ENCODE measurements around the gene NOTCH2. TPM values are rescaled to one million over a fixed set of nuclear protein-coding genes. Genes with fewer than 3 reads are reported as not detected.
A peak's percentile ranks its signal among the peaks of the same experiment; 100 is the strongest.

Gene NOTCH2
- total RNA-seq, 1 donor: 330 TPM

DNA sequence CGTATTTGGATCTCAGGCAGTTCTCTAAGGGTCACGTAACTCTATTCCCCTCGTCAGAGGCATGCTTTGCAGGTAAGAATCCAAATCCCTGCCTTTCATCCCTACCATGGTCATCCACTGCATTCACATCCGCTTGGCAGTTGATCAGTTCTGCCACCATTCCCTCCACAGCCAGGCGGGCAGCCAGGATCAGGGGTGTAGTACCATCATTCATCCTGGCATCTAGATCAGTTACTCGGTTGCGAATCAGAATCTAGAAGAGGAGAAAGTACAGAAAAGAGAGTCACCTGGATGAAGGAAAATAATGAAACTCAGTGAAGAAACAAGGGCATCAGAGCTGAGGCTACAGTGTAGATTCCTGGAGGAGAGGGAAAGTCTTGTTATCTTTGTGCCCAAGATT, 151.2 kb downstream of the NOTCH2 start:
- Histone ChIP-seq H3K27ac (ENCODE audit: low read depth, low read length) (no peak overlapping the region), H3K4me1 (ENCODE audit: insufficient read depth, low read length) (no peaks in the 10 kb centered on the region), H3K79me2 (ENCODE audit: insufficient read depth, low read length) (peaks cover 11% of the 10 kb centered on the region), H3K4me3 (ENCODE audit: insufficient read depth, low read length) (no peak overlapping the region), H3K27me3 (ENCODE audit: insufficient read depth, low read length) (no peaks in the 10 kb centered on the region), H3K4me2 (ENCODE audit: insufficient read depth, low read length) (no peak overlapping the region), H3K36me3 (ENCODE audit: insufficient read depth, low read length) (peaks cover 98% of the 10 kb centered on the region), H3K9me3 (ENCODE audit: low read depth, low read length) (no peaks in the 10 kb centered on the region), H4K20me1 (ENCODE audit: insufficient read depth, low read length) (peaks cover 12% of the 10 kb centered on the region), H2AFZ (ENCODE audit: low read length) (no peak overlapping the region)
- TF ChIP-seq, protein P1, sequence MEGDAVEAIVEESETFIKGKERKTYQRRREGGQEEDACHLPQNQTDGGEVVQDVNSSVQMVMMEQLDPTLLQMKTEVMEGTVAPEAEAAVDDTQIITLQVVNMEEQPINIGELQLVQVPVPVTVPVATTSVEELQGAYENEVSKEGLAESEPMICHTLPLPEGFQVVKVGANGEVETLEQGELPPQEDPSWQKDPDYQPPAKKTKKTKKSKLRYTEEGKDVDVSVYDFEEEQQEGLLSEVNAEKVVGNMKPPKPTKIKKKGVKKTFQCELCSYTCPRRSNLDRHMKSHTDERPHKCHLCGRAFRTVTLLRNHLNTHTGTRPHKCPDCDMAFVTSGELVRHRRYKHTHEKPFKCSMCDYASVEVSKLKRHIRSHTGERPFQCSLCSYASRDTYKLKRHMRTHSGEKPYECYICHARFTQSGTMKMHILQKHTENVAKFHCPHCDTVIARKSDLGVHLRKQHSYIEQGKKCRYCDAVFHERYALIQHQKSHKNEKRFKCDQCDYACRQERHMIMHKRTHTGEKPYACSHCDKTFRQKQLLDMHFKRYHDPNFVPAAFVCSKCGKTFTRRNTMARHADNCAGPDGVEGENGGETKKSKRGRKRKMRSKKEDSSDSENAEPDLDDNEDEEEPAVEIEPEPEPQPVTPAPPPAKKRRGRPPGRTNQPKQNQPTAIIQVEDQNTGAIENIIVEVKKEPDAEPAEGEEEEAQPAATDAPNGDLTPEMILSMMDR (IDR thresholded peaks at IDR 0.05; ENCODE audit: extremely low read depth, low read depth, low read length): no peak
- peak; percentile 56 for DNase-seq (ENCODE audit: insufficient read length, low spot score, missing footprints)

DNA sequence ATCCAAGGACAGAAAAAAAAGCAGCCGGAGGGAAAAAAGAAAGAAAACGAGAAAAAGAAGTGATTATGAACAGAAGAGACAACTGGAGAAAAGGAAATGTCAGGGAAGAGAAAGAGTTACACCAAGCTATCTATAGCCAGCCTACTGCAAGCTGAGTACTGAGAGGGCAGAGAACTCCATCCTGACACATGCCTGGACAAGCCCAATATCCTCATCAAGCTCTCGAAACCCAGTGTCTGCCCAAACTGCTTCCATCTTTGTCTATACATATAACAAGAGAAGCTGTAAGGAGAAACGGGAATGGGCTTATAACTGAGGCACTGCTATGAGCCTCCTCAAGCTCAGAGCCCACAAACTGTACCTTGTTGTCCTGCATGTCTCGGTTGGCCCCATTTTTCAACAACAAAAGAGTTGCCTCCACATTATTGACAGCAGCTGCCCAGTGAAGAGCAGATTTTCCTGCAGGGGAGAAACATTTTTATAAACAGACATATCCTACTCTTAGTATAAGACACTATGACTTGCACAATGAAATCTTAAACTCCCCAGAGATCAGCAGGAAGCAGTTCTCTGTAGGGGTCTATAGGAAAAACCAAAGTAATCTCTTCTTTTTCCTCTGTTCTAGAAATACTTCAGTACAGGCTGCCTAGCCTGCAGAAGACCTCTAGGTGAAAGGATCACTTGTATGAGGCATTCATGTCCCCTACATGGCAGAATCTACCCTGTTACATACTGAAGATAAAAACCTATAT, 152.0 kb downstream of the NOTCH2 start:
- no peak overlapping the region for H3K4me2 ChIP-seq (ENCODE audit: insufficient read depth, low read length)
- H3K27ac ChIP-seq (ENCODE audit: low read depth, low read length): no peak overlapping the region
- TF ChIP-seq, protein P1 (IDR thresholded peaks at IDR 0.05; ENCODE audit: extremely low read depth, low read depth, low read length): no peak
- H3K4me3 ChIP-seq (ENCODE audit: insufficient read depth, low read length): no peak overlapping the region
- no peak overlapping the region for H2AFZ ChIP-seq (ENCODE audit: low read length)
- H3K36me3 ChIP-seq (ENCODE audit: insufficient read depth, low read length): peaks cover 98% of the 10 kb centered on the region
- H4K20me1 ChIP-seq (ENCODE audit: insufficient read depth, low read length): peaks cover 16% of the 10 kb centered on the region
- H3K4me1 ChIP-seq (ENCODE audit: insufficient read depth, low read length): no peaks in the 10 kb centered on the region
- DNase-seq (ENCODE audit: insufficient read length, low spot score, missing footprints): no peak
- no peaks in the 10 kb centered on the region for H3K9me3 ChIP-seq (ENCODE audit: low read depth, low read length)
- no peaks in the 10 kb centered on the region for H3K27me3 ChIP-seq (ENCODE audit: insufficient read depth, low read length)
- H3K79me2 ChIP-seq (ENCODE audit: insufficient read depth, low read length): peaks cover 17% of the 10 kb centered on the region

DNA sequence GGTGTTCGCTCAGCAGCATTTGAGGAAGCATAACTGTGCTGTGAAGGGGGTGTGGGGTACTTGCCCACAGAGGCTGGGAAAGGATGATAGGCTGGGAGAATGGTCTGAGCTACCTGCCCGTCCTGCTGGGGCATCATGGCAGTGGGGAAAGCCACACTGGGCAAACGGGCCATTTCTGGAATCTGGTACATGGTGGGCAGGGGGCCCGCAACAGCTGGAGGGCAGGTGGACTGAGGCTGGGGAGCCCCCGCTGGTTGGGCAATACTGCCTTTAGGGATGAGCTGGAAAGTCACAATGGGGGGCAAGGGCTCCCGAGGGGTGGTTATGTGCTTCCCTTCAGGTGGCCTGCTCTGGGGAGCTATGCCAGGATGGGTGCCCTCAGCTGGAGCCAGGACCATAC, 153.9 kb downstream of the NOTCH2 start:
- TF ChIP-seq, protein P1 (IDR thresholded peaks at IDR 0.05; ENCODE audit: extremely low read depth, low read depth, low read length): no peak
- Histone ChIP-seq H3K27me3 (ENCODE audit: insufficient read depth, low read length) (no peaks in the 10 kb centered on the region), H3K27ac (ENCODE audit: low read depth, low read length) (no peak overlapping the region), H2AFZ (ENCODE audit: low read length) (no peak overlapping the region), H3K9me3 (ENCODE audit: low read depth, low read length) (no peaks in the 10 kb centered on the region), H3K4me1 (ENCODE audit: insufficient read depth, low read length) (no peaks in the 10 kb centered on the region), H3K4me3 (ENCODE audit: insufficient read depth, low read length) (no peak overlapping the region), H3K36me3 (ENCODE audit: insufficient read depth, low read length) (peaks cover 83% of the 10 kb centered on the region), H4K20me1 (ENCODE audit: insufficient read depth, low read length) (peaks cover 20% of the 10 kb centered on the region), H3K4me2 (ENCODE audit: insufficient read depth, low read length) (no peak overlapping the region), H3K79me2 (ENCODE audit: insufficient read depth, low read length) (peaks cover 13% of the 10 kb centered on the region)
- no peak for DNase-seq (ENCODE audit: insufficient read length, low spot score, missing footprints)

DNA sequence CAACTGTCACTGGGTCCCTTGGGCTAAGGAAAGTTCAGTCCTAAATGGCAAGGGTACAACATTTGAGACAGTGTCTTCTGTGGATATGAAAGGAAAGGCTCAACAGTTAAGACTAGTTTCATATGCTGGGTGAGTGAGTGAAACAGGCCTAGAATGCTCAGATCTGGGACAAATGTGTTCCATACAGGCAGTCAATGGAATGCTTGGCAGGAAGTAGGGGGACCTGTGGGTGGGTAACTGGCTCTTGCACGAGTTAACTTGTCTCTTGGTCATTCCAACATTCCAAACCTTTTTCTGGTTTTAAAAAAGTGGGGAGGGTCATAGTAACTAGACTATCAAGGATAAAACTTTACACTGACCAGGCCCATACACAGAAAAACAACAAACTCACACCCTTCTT, 155.4 kb downstream of the NOTCH2 start:
- Histone ChIP-seq H3K36me3 (ENCODE audit: insufficient read depth, low read length) (peaks cover 70% of the 10 kb centered on the region), H3K27me3 (ENCODE audit: insufficient read depth, low read length) (no peaks in the 10 kb centered on the region), H3K4me1 (ENCODE audit: insufficient read depth, low read length) (no peaks in the 10 kb centered on the region), H4K20me1 (ENCODE audit: insufficient read depth, low read length) (peaks cover 28% of the 10 kb centered on the region), H2AFZ (ENCODE audit: low read length) (no peak overlapping the region), H3K27ac (ENCODE audit: low read depth, low read length) (no peak overlapping the region), H3K4me2 (ENCODE audit: insufficient read depth, low read length) (no peak overlapping the region), H3K79me2 (ENCODE audit: insufficient read depth, low read length) (peaks cover 13% of the 10 kb centered on the region), H3K9me3 (ENCODE audit: low read depth, low read length) (no peaks in the 10 kb centered on the region), H3K4me3 (ENCODE audit: insufficient read depth, low read length) (no peak overlapping the region)
- TF ChIP-seq, protein P1 (IDR thresholded peaks at IDR 0.05; ENCODE audit: extremely low read depth, low read depth, low read length): no peak
- no peak for DNase-seq (ENCODE audit: insufficient read length, low spot score, missing footprints)

All from osteoblast (primary cell).